Osteocyte (in vitro differentiated cells): ENCODE measurements around the gene HAUS2. TPM values are rescaled to one million over a fixed set of nuclear protein-coding genes. Genes with fewer than 3 reads are reported as not detected.

Experiments used
- DNase-seq: peaks from one replicate; pipeline ENCODE4 v3.0.0; 2021; ENCODE audit warnings: mixed read lengths; ENCODE audit not compliant: unreplicated experiment; ENCODE audit errors: extremely low spot score
- H3K27ac Mint-ChIP-seq: one replicate; pipeline ENCODE4 v1.8.0; 2021; ENCODE audit warnings: mild to moderate bottlenecking, mixed read lengths; ENCODE audit not compliant: unreplicated experiment
- H3K27me3 Mint-ChIP-seq: one replicate; pipeline ENCODE4 v1.8.0; 2021; ENCODE audit warnings: mixed read lengths; ENCODE audit not compliant: unreplicated experiment
- H3K36me3 Mint-ChIP-seq: one replicate; pipeline ENCODE4 v1.8.0; 2021; ENCODE audit warnings: mixed read lengths; ENCODE audit not compliant: unreplicated experiment
- H3K4me1 Mint-ChIP-seq: one replicate; pipeline ENCODE4 v1.8.0; 2021; ENCODE audit warnings: mixed read lengths; ENCODE audit not compliant: unreplicated experiment
- H3K4me3 Mint-ChIP-seq: one replicate; pipeline ENCODE4 v1.8.0; 2021; ENCODE audit warnings: mild to moderate bottlenecking, moderate library complexity, mixed read lengths; ENCODE audit not compliant: unreplicated experiment
- H3K9me3 Mint-ChIP-seq: one replicate; pipeline ENCODE4 v1.8.0; 2021; ENCODE audit warnings: mixed read lengths; ENCODE audit not compliant: unreplicated experiment
- CTCF ChIP-seq: fragments of 200-600 bp; sonication (generic); IDR thresholded peaks from 2 replicates; pipeline ENCODE4 v1.5.0; 2021; ENCODE audit warnings: antibody characterized with exemption, mild to moderate bottlenecking, moderate library complexity
- total RNA-seq: library from RNA; stranded (reverse); gene quantifications from 2 replicates; pipeline ENCODE4 v1.2.1, GENCODE V29; 2021

HAUS2 gene
- total RNA-seq, 1 donor from 2014 or later, result 23.8 TPM

- Mint-ChIP-seq H3K4me3 (no peak overlapping the region), H3K9me3 (no peaks in the 10 kb centered on the region)
Observed at GRCh38 chr15:42504631-42505030, 44.0 kb upstream of the HAUS2 start.

GRCh38 chr15:42507514-42507913, 41.1 kb upstream of the HAUS2 start:
- H3K27me3 Mint-ChIP-seq, result no peaks in the 10 kb centered on the region
- no peak for TF ChIP-seq CTCF
- no peak for DNase-seq
- no peak overlapping the region for H3K27ac Mint-ChIP-seq
- peaks cover 16% of the 10 kb centered on the region for H3K4me1 Mint-ChIP-seq
- H3K4me3 Mint-ChIP-seq, result no peak overlapping the region
- H3K36me3 Mint-ChIP-seq, result peaks cover 2% of the 10 kb centered on the region
- H3K9me3 Mint-ChIP-seq, result no peaks in the 10 kb centered on the region

More at GRCh38 chr15:42504631-42505030, 44.0 kb upstream of the HAUS2 start:
- Mint-ChIP-seq H3K27ac (no peak overlapping the region), H3K27me3 (no peaks in the 10 kb centered on the region), H3K36me3 (no peaks in the 10 kb centered on the region), H3K4me1 (peaks cover 32% of the 10 kb centered on the region)
- DNase-seq, result no peak
- no peak for TF ChIP-seq CTCF

- no peaks in the 10 kb centered on the region for H3K27me3 Mint-ChIP-seq
- no peak for DNase-seq
- H3K27ac Mint-ChIP-seq, result no peak overlapping the region
- no peaks in the 10 kb centered on the region for H3K9me3 Mint-ChIP-seq
- H3K4me1 Mint-ChIP-seq, result peaks cover 16% of the 10 kb centered on the region
- H3K4me3 Mint-ChIP-seq, result no peak overlapping the region
- peaks cover 8% of the 10 kb centered on the region for H3K36me3 Mint-ChIP-seq
- no peak for TF ChIP-seq CTCF
Observed at GRCh38 chr15:42508263-42508690, 40.4 kb upstream of the HAUS2 start.

GRCh38 chr15:42510258-42511006, 38.2 kb upstream of the HAUS2 start:
- Mint-ChIP-seq H3K27ac (no peak overlapping the region), H3K4me3 (no peak overlapping the region), H3K9me3 (no peaks in the 10 kb centered on the region), H3K27me3 (no peaks in the 10 kb centered on the region), H3K4me1 (peaks cover 5% of the 10 kb centered on the region), H3K36me3 (peaks cover 18% of the 10 kb centered on the region)
- DNase-seq, result no peak
- TF ChIP-seq CTCF, result no peak

GRCh38 chr15:42511007-42511391, 37.6 kb upstream of the HAUS2 start:
- Mint-ChIP-seq H3K4me3 (no peak overlapping the region), H3K27ac (no peak overlapping the region), H3K4me1 (peaks cover 2% of the 10 kb centered on the region), H3K36me3 (peaks cover 23% of the 10 kb centered on the region), H3K9me3 (no peaks in the 10 kb centered on the region), H3K27me3 (no peaks in the 10 kb centered on the region)
- no peak for DNase-seq
- no peak for TF ChIP-seq CTCF
